Epithelial cell of proximal tubule (primary cell): ENCODE measurements around the gene RNASEH2B. TPM values are rescaled to one million over a fixed set of nuclear protein-coding genes. Genes with fewer than 3 reads are reported as not detected.

Experiments
- DNase-seq: peaks from one replicate; pipeline ENCODE4 v3.0.0-alpha.2; 2011; ENCODE audit warnings: low read depth
- H3K4me3 ChIP-seq: 2 replicates; pipeline ENCODE4 v1.5.1; 2011; ENCODE audit warnings: low read depth, mild to moderate bottlenecking, low read length
- total RNA-seq: library from RNA; depleted of rRNA; stranded (reverse); fragments of >200 nt; gene quantifications from 2 replicates; pipeline ENCODE4 v1.2.3, GENCODE V29; 2015
- TF ChIP-seq, protein P1 (sequence below): conservative IDR thresholded peaks from 2 replicates; pipeline ENCODE4 v1.5.1; 2012; ENCODE audit warnings: low read depth, mild to moderate bottlenecking, low read length

RNASEH2B gene
- total RNA-seq, 1 donor from 2014 or later: 28.3 TPM

DNA sequence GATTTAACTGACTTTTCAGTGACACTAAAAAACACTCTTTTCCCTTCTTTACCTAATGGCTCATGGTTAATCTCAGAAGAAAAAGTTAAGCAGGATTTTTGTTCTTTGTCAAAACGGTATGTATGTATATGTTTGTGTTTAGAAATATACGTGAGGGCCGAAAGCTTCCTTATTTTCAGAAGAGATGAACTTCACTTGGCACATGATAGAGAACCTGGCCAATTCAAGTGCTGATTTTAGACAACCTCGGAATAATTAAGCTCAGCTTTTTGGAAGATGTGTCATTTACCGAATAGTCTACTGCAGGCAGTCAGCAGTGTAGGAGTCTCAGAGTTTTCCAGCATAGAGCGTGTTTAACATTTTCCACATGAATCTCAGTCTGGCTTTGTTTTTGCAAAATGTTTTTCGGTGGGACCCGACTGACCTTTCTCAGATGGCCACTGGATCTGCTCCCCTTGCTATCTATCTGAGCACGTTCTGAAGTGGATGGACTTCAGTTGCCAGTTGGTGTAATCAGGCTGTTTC, 4.6 kb downstream of the RNASEH2B start:
- TF ChIP-seq, protein P1, sequence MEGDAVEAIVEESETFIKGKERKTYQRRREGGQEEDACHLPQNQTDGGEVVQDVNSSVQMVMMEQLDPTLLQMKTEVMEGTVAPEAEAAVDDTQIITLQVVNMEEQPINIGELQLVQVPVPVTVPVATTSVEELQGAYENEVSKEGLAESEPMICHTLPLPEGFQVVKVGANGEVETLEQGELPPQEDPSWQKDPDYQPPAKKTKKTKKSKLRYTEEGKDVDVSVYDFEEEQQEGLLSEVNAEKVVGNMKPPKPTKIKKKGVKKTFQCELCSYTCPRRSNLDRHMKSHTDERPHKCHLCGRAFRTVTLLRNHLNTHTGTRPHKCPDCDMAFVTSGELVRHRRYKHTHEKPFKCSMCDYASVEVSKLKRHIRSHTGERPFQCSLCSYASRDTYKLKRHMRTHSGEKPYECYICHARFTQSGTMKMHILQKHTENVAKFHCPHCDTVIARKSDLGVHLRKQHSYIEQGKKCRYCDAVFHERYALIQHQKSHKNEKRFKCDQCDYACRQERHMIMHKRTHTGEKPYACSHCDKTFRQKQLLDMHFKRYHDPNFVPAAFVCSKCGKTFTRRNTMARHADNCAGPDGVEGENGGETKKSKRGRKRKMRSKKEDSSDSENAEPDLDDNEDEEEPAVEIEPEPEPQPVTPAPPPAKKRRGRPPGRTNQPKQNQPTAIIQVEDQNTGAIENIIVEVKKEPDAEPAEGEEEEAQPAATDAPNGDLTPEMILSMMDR: no peak
- DNase-seq: no peak

DNA sequence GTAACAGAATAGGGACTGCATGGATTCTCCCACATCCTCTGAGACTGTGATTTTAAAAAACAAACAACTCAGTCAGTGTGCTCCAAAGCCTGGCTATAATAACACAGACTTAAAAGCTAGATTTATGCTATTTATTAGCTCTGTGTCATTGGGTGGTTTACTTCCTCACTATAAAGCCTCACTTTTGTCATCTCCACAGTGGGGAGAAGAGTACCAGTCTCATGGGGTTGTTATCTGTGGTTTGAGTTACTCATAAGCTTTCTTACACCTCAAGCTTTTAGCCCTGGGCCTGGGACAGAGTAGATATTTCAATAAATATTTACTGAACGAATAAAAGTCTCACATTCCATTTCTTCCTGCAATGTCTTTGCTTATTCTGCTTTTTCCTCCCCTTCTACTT, 5.3 kb downstream of the RNASEH2B start:
- no peak for DNase-seq
- TF ChIP-seq, protein P1: no peak

More for the DNA sequence above, 4.6 kb downstream of the RNASEH2B start:
- no peak overlapping the region for H3K4me3 ChIP-seq

DNA sequence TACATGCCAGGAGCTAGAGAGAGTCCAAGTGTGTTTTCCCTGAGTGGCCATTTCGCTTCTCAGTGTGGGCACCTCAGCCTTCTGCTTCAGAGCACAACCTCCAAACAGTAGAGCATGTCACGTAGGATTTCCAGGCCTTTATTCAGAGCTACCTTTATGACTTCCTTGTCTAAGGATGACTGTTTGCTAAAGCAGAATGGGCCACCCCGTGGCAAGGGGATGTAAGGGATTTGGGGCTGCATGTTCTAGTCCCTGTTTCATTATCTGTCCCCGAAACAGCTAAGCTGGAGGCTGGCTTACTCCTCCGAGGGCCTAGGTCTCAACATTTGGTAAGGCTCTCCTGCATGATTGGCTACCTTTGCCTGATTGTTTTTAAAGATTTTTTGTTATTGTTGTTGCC, 6.0 kb downstream of the RNASEH2B start:
- no peak for DNase-seq
- TF ChIP-seq, protein P1: no peak
- H3K4me3 ChIP-seq: no peak overlapping the region

More for the DNA sequence above, 5.3 kb downstream of the RNASEH2B start:
- no peak overlapping the region for H3K4me3 ChIP-seq

DNA sequence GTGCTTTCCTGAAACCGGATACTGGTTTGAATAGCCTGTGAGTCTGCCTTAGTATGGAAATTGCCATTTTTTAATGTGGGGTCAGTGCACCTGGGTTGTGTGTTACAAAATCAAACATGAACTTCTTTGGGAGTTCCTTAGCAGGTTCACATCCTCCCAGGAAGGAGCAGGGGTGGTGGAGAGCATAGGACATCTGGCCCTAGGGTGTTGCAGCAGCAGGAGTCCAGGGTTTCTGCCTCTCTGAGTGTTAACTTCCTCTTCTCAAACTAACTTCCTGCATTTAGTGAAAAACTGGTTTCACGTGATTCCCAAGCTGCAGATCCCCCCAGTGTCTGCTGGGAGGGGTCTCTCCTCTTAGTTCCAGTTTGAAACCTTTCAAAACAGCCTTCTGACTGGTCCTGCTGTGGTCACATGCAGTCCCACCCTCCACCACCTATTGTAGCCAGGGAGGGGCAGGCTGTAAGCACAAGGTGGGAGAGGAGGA, 7.2 kb downstream of the RNASEH2B start:
- no peak overlapping the region for H3K4me3 ChIP-seq
- DNase-seq: no peak
- TF ChIP-seq, protein P1: no peak

DNA sequence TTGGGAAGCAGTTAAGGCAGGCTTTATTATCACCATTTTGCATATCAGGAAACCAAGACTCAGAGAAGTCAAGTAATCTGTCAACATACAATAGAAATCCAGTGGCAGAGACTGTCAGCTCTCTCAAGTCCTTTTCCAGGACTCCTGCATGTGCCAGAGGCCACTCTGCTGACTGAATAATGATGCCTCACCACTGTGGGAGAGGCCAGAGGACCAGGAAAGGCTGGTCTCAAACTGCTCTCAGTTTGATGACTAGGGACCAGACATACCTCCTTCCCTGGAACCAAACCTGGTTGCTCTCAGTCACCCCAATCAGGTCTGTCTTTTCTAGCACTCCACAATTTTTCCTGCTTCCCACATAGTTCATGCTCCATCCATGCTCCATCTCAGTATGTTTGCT, 8.0 kb downstream of the RNASEH2B start:
- H3K4me3 ChIP-seq: no peak overlapping the region
- TF ChIP-seq, protein P1: no peak
- DNase-seq: no peak

DNA sequence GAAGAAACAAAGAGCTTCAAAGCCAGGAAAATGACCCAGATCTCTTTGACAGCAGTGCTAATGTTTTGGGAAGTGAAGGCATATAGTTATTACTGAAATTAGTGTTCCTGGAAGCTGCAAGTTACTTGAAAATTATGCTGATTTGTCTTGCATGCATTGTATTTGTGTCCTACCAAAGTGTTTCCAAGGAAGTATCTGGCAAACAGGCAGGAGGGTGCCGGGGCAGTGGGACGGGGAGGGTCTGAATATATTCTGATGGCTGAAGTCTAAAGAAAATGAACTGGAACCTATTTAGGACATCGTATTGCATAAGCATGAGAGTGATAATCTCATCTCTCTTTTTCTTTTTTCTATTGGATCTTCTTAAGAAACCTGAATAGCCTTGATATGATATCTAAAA, 9.0 kb downstream of the RNASEH2B start:
- TF ChIP-seq, protein P1: no peak
- no peak overlapping the region for H3K4me3 ChIP-seq
- DNase-seq: no peak

DNA sequence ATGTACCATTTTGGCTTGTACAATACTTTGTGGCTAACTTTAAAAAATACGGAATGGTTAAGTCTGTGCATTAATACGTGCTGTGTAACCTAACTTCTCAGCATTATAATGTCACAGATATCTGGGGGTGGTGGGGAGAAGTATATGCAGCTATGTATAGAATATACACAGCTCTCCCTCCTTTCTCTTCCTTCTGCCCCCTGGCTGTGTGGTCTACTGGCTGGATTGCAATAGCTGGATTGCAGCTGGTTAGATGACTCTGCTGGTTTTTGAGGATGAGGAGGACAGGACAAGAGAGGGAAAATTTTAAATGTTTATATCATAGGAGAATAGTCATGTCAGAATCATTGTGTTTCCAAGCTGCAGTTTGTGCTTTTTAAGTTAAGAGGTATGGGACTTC, 9.7 kb downstream of the RNASEH2B start:
- TF ChIP-seq, protein P1: no peak
- H3K4me3 ChIP-seq: no peak overlapping the region
- no peak for DNase-seq
